Esophagus squamous epithelium (tissue), 4 donors: Measurements from ENCODE around the gene MYH15.

Experiments used
- CTCF ChIP-seq, 6 experiments: fragments of 450-650 bp in 4 of 6; fragments of 200-600 bp in 2 of 6; sonication (generic) in 2 of 6; IDR thresholded peaks; one replicate each; pipeline ENCODE4 v1.5.1; 2016 to 2019; ENCODE audit warnings: antibody characterized with exemption in 6 of 6, mild to moderate bottlenecking in 4 of 6, moderate library complexity in 4 of 6
- POLR2A ChIP-seq, 4 donors: fragments of 450-650 bp; IDR thresholded peaks; one replicate each; pipeline ENCODE4 v1.6.1; 2017; ENCODE audit warnings: antibody characterized with exemption in 4 of 4, mild to moderate bottlenecking in 4 of 4, moderate library complexity in 3 of 4

GRCh38 chr3:108376026-108376425 is 134.4 kb downstream of the MYH15 start:
- TF ChIP-seq CTCF (IDR thresholded peaks at IDR 0.05) (no peak), POLR2A (IDR thresholded peaks at IDR 0.05) (no peak)
